GM21723 (cell line): Measurements from ENCODE around the gene INO80E.
"Not testable (repeated sequence)": the region's sequence is repeated elsewhere in the genome, so short reads cannot be mapped to it uniquely, and the experiment has no call there.

Experiments
- ATAC-seq: cut with Tn5 transposase; IDR thresholded peaks from one replicate; pipeline ENCODE4 v1.9.1; 2021; ENCODE audit warnings: mild to moderate bottlenecking, moderate library complexity; ENCODE audit not compliant: unreplicated experiment

Gene INO80E

GRCh38 chr16:29995911-29996765 lies at the start of gene INO80E:
Gene INO80E, plus strand, starts transcription at chr16:29996241. Its CDS starts 70 bp downstream, at chr16:29996311.
- peak; percentile 84 for ATAC-seq

- ATAC-seq = no peak
Measured at GRCh38 chr16:29947897-29948296, 48.1 kb upstream of the INO80E start.

- ATAC-seq = no peak
Measured at GRCh38 chr16:29950806-29951461, 45.1 kb upstream of the INO80E start.

GRCh38 chr16:29951625-29952365 lies 44.2 kb upstream of the INO80E start:
- ATAC-seq = no peak

- ATAC-seq = no peak
Measured at GRCh38 chr16:29958756-29959155, 37.3 kb upstream of the INO80E start.

GRCh38 chr16:29959293-29959692 lies 36.7 kb upstream of the INO80E start:
- ATAC-seq = no peak

GRCh38 chr16:29959821-29960220 lies 36.2 kb upstream of the INO80E start:
- ATAC-seq = not testable (repeated sequence)

- ATAC-seq = no peak
Measured at GRCh38 chr16:29961127-29961478, 34.9 kb upstream of the INO80E start.

- peak; percentile 75 for ATAC-seq
Measured at GRCh38 chr16:29961479-29962343, 34.3 kb upstream of the INO80E start, which contains the start of gene TMEM219. Gene TMEM219, plus strand, starts transcription at chr16:29962079. Its CDS starts 1,065 bp downstream, at chr16:29963144.

- ATAC-seq = no peak
Measured at GRCh38 chr16:29962344-29962994, 33.6 kb upstream of the INO80E start.

GRCh38 chr16:29963021-29963743 lies 32.9 kb upstream of the INO80E start:
- no peak for ATAC-seq

GRCh38 chr16:29968205-29968604 lies 27.8 kb upstream of the INO80E start:
- no peak for ATAC-seq

- no peak for ATAC-seq
Measured at GRCh38 chr16:29971304-29971703, 24.7 kb upstream of the INO80E start.

GRCh38 chr16:29972500-29972899 lies 23.5 kb upstream of the INO80E start:
- no peak for ATAC-seq

GRCh38 chr16:29972992-29973383 lies 23.1 kb upstream of the INO80E start:
- no peak for ATAC-seq

- ATAC-seq = peak; percentile 81
Measured at GRCh38 chr16:29973384-29974246, 22.4 kb upstream of the INO80E start, which contains the start of gene TAOK2. Gene TAOK2, plus strand, starts transcription at chr16:29973868. Its CDS starts 3,905 bp downstream, at chr16:29977773.

GRCh38 chr16:29974291-29975133 lies 21.5 kb upstream of the INO80E start:
- no peak for ATAC-seq
